HL-60 (cell line): ENCODE data around the gene SPATA32.

Experiments used
- DNase-seq, 2 experiments: peaks; one replicate each; pipeline ENCODE4 v3.0.0-alpha.2; 2010 to 2020; ENCODE audit warnings: low read depth in 1 of 2, low spot score in 1 of 2
- H3K27ac ChIP-seq: fragments of 250-450 bp; sonication (Bioruptor Pico); replicated peaks from 2 replicates; pipeline ENCODE4 v1.5.1; 2020; ENCODE audit warnings: mild to moderate bottlenecking, moderate library complexity
- H3K27me3 ChIP-seq: fragments of 250-450 bp; sonication (Bioruptor Pico); 2 replicates; pipeline ENCODE4 v1.5.1; 2021; ENCODE audit warnings: mild to moderate bottlenecking, moderate library complexity; ENCODE audit not compliant: insufficient read depth, poor library complexity, severe bottlenecking
- H3K4me3 ChIP-seq: replicated peaks from 2 replicates; pipeline ENCODE4 v1.5.1; 2011; ENCODE audit warnings: mild to moderate bottlenecking, control low read depth, low read length; ENCODE audit not compliant: insufficient read depth
- CTCF ChIP-seq: IDR thresholded peaks from one replicate; pipeline ENCODE4 v1.5.1; 2011; ENCODE audit warnings: low read length, control low read depth, inconsistent platforms; ENCODE audit not compliant: insufficient read depth
- GABPA ChIP-seq: IDR thresholded peaks from 2 replicates; pipeline ENCODE4 v1.6.1; 2012; ENCODE audit warnings: low read depth
- POLR2AphosphoS5 ChIP-seq: IDR thresholded peaks from 2 replicates; pipeline ENCODE4 v1.6.1; 2012; ENCODE audit warnings: low read depth
- REST ChIP-seq: IDR thresholded peaks from 2 replicates; pipeline ENCODE4 v1.6.1; 2012; ENCODE audit warnings: low read depth; ENCODE audit not compliant: insufficient replicate concordance
- SPI1 ChIP-seq: IDR thresholded peaks from 2 replicates; pipeline ENCODE4 v1.6.1; 2012; ENCODE audit warnings: low read depth, mild to moderate bottlenecking, borderline replicate concordance

The SPATA32 gene

GRCh38 chr17:45230410-45230786 is 31.5 kb downstream of the SPATA32 start:
- DNase-seq: no peak
- H3K27ac ChIP-seq: peak overlapping the region; percentile 13; the same call in 1 of the 2 replicates
- H3K27me3 ChIP-seq: no peaks in the 10 kb centered on the region
- TF ChIP-seq GABPA: no peak
- no peak for TF ChIP-seq POLR2AphosphoS5
- TF ChIP-seq SPI1: no peak
- no peak for TF ChIP-seq REST
- no peak for TF ChIP-seq CTCF
- H3K4me3 ChIP-seq: no peak overlapping the region

- no peak for TF ChIP-seq SPI1
- TF ChIP-seq CTCF: no peak
- no peak overlapping the region for H3K4me3 ChIP-seq
- peak overlapping the region; percentile 35 for H3K27ac ChIP-seq
- no peak for DNase-seq
- no peaks in the 10 kb centered on the region for H3K27me3 ChIP-seq
These were observed 32.0 kb downstream of the SPATA32 start for GRCh38 chr17:45229681-45230409.

DNA sequence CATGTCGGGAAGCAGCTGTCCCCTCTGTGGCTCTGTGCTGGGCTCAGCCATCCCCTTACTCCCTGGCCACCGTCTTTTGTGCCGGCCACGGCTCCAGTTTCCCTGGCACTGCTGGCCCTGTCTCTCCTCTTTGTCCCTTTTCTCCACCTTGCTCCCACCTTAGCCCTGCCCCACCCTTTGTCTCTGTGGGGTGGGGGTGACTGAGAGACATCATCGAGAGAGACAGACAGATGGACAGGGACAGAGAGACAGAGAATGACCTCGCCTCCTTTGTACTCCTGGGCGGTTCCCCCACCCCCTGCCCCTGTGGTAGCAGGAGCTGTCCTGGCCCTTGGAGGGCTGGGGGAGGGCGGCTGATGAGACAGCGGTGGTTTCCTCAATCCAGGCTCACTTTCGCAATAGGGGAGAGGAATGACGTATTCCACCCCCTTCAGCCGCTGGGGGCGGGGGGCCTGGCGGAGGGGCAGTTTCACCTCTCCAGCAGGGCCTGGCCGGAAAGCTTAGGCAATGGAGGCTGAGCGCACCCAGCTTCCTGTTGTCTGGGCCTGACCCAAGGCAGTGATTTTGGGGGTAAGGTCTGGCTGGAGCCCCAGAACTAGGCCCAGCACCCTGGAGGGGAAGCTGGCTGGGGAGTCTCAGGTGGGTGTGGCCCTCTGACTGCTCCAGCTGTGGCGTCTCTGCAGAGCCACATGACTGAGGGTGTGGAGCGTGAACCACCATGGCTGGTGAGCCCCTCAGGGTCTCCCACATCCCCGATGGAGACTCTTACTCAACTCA is 32.9 kb downstream of the SPATA32 start:
- TF ChIP-seq GABPA (peak; percentile 60), REST (peak; percentile 24), SPI1 (peak; percentile 49; the same call in 1 of the 2 replicates), POLR2AphosphoS5 (peak; percentile 98), CTCF (no peak)
- Histone ChIP-seq H3K4me3 (peak overlapping the region; percentile 20; the same call in 1 of the 2 replicates), H3K27ac (peak overlapping the region; percentile 81), H3K27me3 (no peaks in the 10 kb centered on the region)
- DNase-seq: peak; percentile 99 to 100
